ENCODE measurements around the gene MMAB. TPM values are rescaled to one million over a fixed set of nuclear protein-coding genes. Genes with fewer than 3 reads are reported as not detected.

The MMAB gene
- total RNA-seq, 1 donor from 2014 or later = 48.1 TPM

GRCh38 chr12:109555431-109556315, 17.6 kb downstream of the MMAB start:
- peaks cover 27% of the 10 kb centered on the region for H3K27me3 ChIP-seq (ENCODE audit: control insufficient read depth, insufficient read depth, low read length)
- no peak for TF ChIP-seq CTCF (IDR thresholded peaks at IDR 0.05; ENCODE audit: insufficient read depth, low read length, poor library complexity, severe bottlenecking)
- H3K4me3 ChIP-seq (ENCODE audit: low read depth, low read length) = no peak overlapping the region
- no peaks in the 10 kb centered on the region for H3K36me3 ChIP-seq (ENCODE audit: control insufficient read depth, insufficient read depth, low read length)
- no peak for DNase-seq (ENCODE audit: low read depth)

GRCh38 chr12:109554761-109555160, 18.5 kb downstream of the MMAB start:
- no peak for DNase-seq (ENCODE audit: low read depth)
- no peak overlapping the region for H3K4me3 ChIP-seq (ENCODE audit: low read depth, low read length)
- no peak for TF ChIP-seq CTCF (IDR thresholded peaks at IDR 0.05; ENCODE audit: insufficient read depth, low read length, poor library complexity, severe bottlenecking)
- H3K36me3 ChIP-seq (ENCODE audit: control insufficient read depth, insufficient read depth, low read length) = no peaks in the 10 kb centered on the region
- H3K27me3 ChIP-seq (ENCODE audit: control insufficient read depth, insufficient read depth, low read length) = peaks cover 35% of the 10 kb centered on the region

- H3K36me3 ChIP-seq (ENCODE audit: control insufficient read depth, insufficient read depth, low read length) = no peaks in the 10 kb centered on the region
- DNase-seq (ENCODE audit: low read depth) = no peak
- no peak overlapping the region for H3K4me3 ChIP-seq (ENCODE audit: low read depth, low read length)
- H3K27me3 ChIP-seq (ENCODE audit: control insufficient read depth, insufficient read depth, low read length) = peaks cover 36% of the 10 kb centered on the region
- no peak for TF ChIP-seq CTCF (IDR thresholded peaks at IDR 0.05; ENCODE audit: insufficient read depth, low read length, poor library complexity, severe bottlenecking)
Observed at GRCh38 chr12:109553906-109554500, 19.3 kb downstream of the MMAB start.

GRCh38 chr12:109553483-109553882, 19.8 kb downstream of the MMAB start:
- H3K4me3 ChIP-seq (ENCODE audit: low read depth, low read length) = no peak overlapping the region
- DNase-seq (ENCODE audit: low read depth) = no peak
- peaks cover 41% of the 10 kb centered on the region for H3K27me3 ChIP-seq (ENCODE audit: control insufficient read depth, insufficient read depth, low read length)
- no peaks in the 10 kb centered on the region for H3K36me3 ChIP-seq (ENCODE audit: control insufficient read depth, insufficient read depth, low read length)
- no peak for TF ChIP-seq CTCF (IDR thresholded peaks at IDR 0.05; ENCODE audit: insufficient read depth, low read length, poor library complexity, severe bottlenecking)

GRCh38 chr12:109552971-109553370, 20.3 kb downstream of the MMAB start:
- H3K4me3 ChIP-seq (ENCODE audit: low read depth, low read length) = no peak overlapping the region
- TF ChIP-seq CTCF (IDR thresholded peaks at IDR 0.05; ENCODE audit: insufficient read depth, low read length, poor library complexity, severe bottlenecking) = no peak
- no peak for DNase-seq (ENCODE audit: low read depth)
- H3K27me3 ChIP-seq (ENCODE audit: control insufficient read depth, insufficient read depth, low read length) = peaks cover 44% of the 10 kb centered on the region
- no peaks in the 10 kb centered on the region for H3K36me3 ChIP-seq (ENCODE audit: control insufficient read depth, insufficient read depth, low read length)

Data from kidney epithelial cell (primary cell).